SK-N-MC (cell line): ENCODE measurements around the gene FOXO1.

Experiments
- EZH2 ChIP-seq: fragments of 200-600 bp; sonication (generic); IDR thresholded peaks from one replicate; pipeline ENCODE4 v1.6.1; 2017; ENCODE audit warnings: antibody characterized with exemption
- FOXP2 ChIP-seq: optimal IDR thresholded peaks from 2 replicates; pipeline ENCODE3; 2011; ENCODE audit warnings: mild to moderate bottlenecking, moderate library complexity; ENCODE audit not compliant: insufficient read depth; ENCODE audit errors: extremely low read length, control extremely low read depth
- POLR2AphosphoS5 ChIP-seq: IDR thresholded peaks from 2 replicates; pipeline ENCODE4 v1.6.1; 2012; ENCODE audit warnings: mild to moderate bottlenecking, low read depth, low read length, borderline replicate concordance

DNA sequence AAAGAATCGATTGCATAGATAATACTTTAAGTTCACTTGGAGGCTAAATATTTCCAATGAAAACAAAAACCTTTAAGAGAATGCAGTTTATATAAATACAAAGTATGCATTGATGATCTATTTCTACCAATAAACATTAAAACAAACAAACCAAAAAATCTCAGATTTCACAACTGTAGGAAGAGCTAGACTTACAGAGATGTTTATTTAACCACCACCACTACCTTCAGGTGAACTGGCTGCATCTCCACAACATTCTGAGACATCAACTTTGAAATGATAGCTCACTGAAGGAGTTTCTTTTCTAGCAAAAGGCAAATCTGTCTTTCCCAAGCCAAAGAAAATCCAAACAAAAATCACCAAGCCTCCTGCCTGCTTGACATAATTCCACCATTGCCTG is 44.2 kb downstream of the FOXO1 start:
- no peak for TF ChIP-seq POLR2AphosphoS5
- TF ChIP-seq EZH2 = no peak
- no peak for TF ChIP-seq FOXP2
